SU-DHL-6 (cell line): Measurements from ENCODE around the gene GABPB1.

Source experiments
- CTCF ChIP-seq: fragments of 200-600 bp; sonication (generic); IDR thresholded peaks from one replicate; pipeline ENCODE4 v1.5.1; 2017; ENCODE audit warnings: antibody characterized with exemption, mild to moderate bottlenecking, low read length, moderate library complexity; ENCODE audit not compliant: insufficient read depth, poor library complexity, severe bottlenecking
- EZH2phosphoT487 ChIP-seq: fragments of 200-600 bp; sonication (generic), shearing (Covaris generic); conservative IDR thresholded peaks from 2 replicates; pipeline ENCODE4 v1.6.1; 2018; ENCODE audit warnings: mild to moderate bottlenecking, antibody characterized with exemption, low read length, moderate library complexity, mixed read lengths

- TF ChIP-seq CTCF (no peak), EZH2phosphoT487 (no peak)
These were observed 109.9 kb downstream of the GABPB1 start for GRCh38 chr15:50244959-50245624.
